ENCODE measurements around the gene DRD2. TPM values are rescaled to one million over a fixed set of nuclear protein-coding genes. Genes with fewer than 3 reads are reported as not detected.

The DRD2 gene
- total RNA-seq, 1 experiment from 2014 or later: 0.44 TPM

DNA sequence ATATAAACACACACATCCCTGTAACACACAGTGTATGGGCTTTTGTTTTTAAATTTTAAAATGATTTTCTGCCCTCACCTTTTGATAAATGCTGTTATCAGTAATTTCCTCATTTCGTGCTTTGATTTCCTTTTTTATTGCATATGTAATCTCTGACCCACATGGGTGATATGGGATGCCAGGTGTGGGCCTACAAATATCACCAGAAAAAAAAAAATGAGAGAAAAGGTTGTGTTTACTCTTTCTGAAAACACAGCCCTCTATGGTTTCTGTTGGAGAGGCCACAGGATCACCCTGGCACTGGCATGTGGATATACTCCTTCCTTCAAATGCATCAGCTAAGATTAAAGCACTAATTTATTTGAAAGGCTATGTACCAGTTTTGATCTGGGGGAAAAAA lies 17.0 kb downstream of the DRD2 start:
- Histone ChIP-seq H2AFZ (ENCODE audit: low read length) (no peak overlapping the region), H2BK120ac (ENCODE audit: low read depth, low read length, poor library complexity, severe bottlenecking) (no peak overlapping the region), H3K27ac (ENCODE audit: insufficient read length, low read depth, low read length) (no peak overlapping the region), H2BK20ac (ENCODE audit: low read depth, low read length, poor library complexity, severe bottlenecking) (no peak overlapping the region), H3T11ph (ENCODE audit: low read length) (no peak overlapping the region), H4K91ac (ENCODE audit: insufficient read length, low read depth, low read length) (no peak overlapping the region), H3K18ac (ENCODE audit: insufficient read length, low read depth, low read length) (no peak overlapping the region), H2BK15ac (ENCODE audit: low read depth, low read length) (no peak overlapping the region), H3K9ac (ENCODE audit: extremely low read depth, insufficient read length, low read length) (no peak overlapping the region), H3K14ac (ENCODE audit: insufficient read depth, low read length) (no peak overlapping the region), H3K4me1 (ENCODE audit: insufficient read depth, low read length) (0 out of 2 replicates have a peak, but pooled peaks cover 2% of the 10 kb centered on the region), H3K9me3 (ENCODE audit: control insufficient read depth, low read depth, low read length) (no peaks in the 10 kb centered on the region), H4K20me1 (ENCODE audit: control insufficient read depth, insufficient read depth, insufficient read length) (no peaks in the 10 kb centered on the region), H3K23me2 (ENCODE audit: insufficient read length, low read depth, low read length, poor library complexity, severe bottlenecking) (no peaks in the 10 kb centered on the region), H3K79me2 (ENCODE audit: insufficient read depth, low read length) (no peaks in the 10 kb centered on the region; the same call in 1 of the 2 replicates), H2AK5ac (ENCODE audit: insufficient read length, low read length) (no peak overlapping the region), H4K5ac (ENCODE audit: insufficient read length, low read depth, low read length) (no peak overlapping the region), H2BK12ac (ENCODE audit: insufficient read length, low read depth, low read length) (no peak overlapping the region), H4K8ac (replicated peaks; ENCODE audit: insufficient read length, low read depth, low read length) (no peak overlapping the region), H3K4ac (ENCODE audit: low read depth, low read length) (no peak overlapping the region), H2BK5ac (ENCODE audit: insufficient read length, low read length) (no peak overlapping the region), H3K79me1 (ENCODE audit: insufficient read depth, low read depth, low read length, poor library complexity, severe bottlenecking) (no peaks in the 10 kb centered on the region), H3K23ac (ENCODE audit: insufficient read length, low read depth, low read length) (no peak overlapping the region), H3K27me3 (ENCODE audit: insufficient read depth, low read length) (no peaks in the 10 kb centered on the region), H3K4me2 (ENCODE audit: insufficient read depth, insufficient read length, low read length) (no peak overlapping the region), H3K56ac (ENCODE audit: insufficient read length, low read depth, low read length) (no peak overlapping the region)
- no peaks in the 10 kb centered on the region for H3K9me3 Mint-ChIP-seq
- H3K27me3 Mint-ChIP-seq (ENCODE audit: low read depth): peaks cover 12% of the 10 kb centered on the region
- TF ChIP-seq, protein P1, sequence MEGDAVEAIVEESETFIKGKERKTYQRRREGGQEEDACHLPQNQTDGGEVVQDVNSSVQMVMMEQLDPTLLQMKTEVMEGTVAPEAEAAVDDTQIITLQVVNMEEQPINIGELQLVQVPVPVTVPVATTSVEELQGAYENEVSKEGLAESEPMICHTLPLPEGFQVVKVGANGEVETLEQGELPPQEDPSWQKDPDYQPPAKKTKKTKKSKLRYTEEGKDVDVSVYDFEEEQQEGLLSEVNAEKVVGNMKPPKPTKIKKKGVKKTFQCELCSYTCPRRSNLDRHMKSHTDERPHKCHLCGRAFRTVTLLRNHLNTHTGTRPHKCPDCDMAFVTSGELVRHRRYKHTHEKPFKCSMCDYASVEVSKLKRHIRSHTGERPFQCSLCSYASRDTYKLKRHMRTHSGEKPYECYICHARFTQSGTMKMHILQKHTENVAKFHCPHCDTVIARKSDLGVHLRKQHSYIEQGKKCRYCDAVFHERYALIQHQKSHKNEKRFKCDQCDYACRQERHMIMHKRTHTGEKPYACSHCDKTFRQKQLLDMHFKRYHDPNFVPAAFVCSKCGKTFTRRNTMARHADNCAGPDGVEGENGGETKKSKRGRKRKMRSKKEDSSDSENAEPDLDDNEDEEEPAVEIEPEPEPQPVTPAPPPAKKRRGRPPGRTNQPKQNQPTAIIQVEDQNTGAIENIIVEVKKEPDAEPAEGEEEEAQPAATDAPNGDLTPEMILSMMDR (conservative IDR thresholded peaks at IDR 0.05): no peak
- DNase-seq: no peak
- H3K36me3 Mint-ChIP-seq (ENCODE audit: insufficient read depth in 1 of 3, low read depth in 3 of 3): no peaks in the 10 kb centered on the region
- H3K27ac Mint-ChIP-seq: no peak overlapping the region
- WGBS (ENCODE audit: extremely low coverage, insufficient read length, low lambda C conversion rate): no CpG with 5 or more reads among the region's 1 CpG
- H3K4me3 Mint-ChIP-seq: no peak overlapping the region
- peaks cover 15 to 21% of the 10 kb centered on the region in 2 experiments for H3K4me1 Mint-ChIP-seq

Measured in H9 (cell line).